Kidney glomerular epithelial cell (primary cell): ENCODE data around the gene HYDIN.
A peak's percentile ranks its signal among the peaks of the same experiment; 100 is the strongest.
"Not testable (repeated sequence)": the region's sequence is repeated elsewhere in the genome, so short reads cannot be mapped to it uniquely, and the experiment has no call there.

ENCODE experiments used
- DNase-seq: peaks from one replicate; lab custom pipeline; 2025; lab: John Stamatoyannopoulos, UW

HYDIN gene

DNA sequence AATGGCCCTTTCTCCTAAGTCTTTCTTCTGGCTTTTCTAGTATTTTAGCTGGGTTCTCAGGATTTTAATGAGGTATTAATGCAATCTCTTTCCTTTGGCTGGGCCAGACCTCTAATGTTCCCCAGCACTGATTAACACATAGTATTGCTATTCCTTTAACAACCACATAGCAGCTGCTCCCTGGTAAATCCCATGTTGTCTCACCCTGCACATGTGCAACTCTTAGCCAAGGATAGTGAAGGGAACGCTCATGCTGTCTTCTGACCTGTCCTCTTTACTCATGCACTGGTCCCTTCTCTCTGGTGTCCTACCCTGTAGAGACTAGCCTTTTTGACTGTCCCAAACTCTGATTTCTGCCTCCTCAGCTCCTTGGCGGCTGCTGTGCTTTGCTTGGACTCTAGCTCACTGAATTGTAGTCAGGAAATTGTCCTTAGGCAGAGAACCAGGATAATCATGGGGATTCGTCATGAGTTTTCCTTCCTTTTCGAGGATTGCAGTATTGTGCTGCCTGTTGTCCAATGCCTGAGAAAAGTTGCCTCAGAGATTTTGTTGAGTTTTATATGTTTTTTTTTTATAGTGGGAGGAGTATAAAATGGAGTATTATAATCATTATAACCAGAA lies 406.9 kb downstream of the HYDIN start:
- not testable (repeated sequence) for DNase-seq

GRCh38 chr16:70822734-70823133 lies 407.8 kb downstream of the HYDIN start:
- not testable (repeated sequence) for DNase-seq

DNA sequence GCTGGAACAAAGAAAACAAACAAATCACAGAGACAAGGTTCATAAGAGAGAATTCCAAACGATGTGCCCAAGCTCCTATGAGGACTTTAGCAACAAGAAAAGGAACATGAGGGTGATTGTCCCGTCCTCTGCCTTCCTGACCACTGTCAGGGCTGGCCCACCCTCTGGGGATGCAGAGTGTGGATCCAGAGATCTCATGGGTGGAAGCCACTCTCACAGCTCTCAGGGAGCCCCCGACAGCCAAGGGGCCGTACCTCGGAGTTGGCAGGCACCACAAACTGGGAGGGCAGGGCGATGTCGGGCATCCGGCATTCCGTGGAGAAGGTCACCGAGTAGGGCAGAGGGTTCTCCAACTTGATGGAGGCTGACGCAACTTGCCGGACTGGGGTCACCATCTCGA lies 412.4 kb downstream of the HYDIN start:
- not testable (repeated sequence) for DNase-seq

- DNase-seq = no peak
These were observed 421.0 kb downstream of the HYDIN start for GRCh38 chr16:70809392-70810060.

DNA sequence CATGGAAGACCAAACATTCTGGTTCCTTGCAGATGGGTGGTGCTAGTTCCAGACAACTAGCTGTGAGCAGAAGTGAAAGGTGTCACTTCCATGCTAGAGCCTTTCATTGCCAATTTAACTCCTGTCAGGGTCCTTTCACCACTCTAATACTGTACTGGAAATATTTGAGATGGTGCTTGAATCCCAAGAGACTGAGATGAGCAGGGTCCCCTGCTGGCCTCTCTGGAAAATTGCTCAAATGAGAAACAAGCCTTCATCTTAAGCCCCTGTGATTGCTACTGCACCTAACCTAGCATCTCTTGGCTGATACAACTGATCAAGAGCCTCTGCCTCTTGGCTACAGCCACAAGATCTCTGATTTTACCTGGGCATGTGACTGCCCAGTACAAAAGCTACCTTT lies 422.2 kb downstream of the HYDIN start:
- no peak for DNase-seq

- DNase-seq = no peak
These were observed 424.7 kb downstream of the HYDIN start for GRCh38 chr16:70805787-70806186.

GRCh38 chr16:70805380-70805779 lies 425.1 kb downstream of the HYDIN start:
- no peak for DNase-seq

DNA sequence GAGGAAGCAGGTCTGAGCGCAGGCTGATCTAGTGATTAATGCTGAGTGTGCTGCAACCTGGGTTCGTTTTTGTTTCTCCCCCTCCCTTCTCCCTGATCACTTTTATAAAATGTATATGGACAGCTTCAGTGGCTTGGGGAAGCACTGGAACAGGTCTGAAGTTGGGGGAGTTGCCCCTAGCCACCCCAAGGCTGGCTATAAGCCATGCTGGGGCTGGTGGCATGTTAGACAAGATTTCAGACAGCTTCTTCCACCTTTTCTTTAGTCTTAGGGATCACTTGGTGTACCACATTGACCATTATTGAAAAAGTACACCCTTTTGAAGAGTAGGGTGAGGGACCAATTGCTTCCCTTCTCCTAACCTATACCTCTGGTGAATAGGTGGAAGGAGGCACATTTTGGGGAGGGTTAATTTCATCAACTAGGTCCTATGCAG lies 425.8 kb downstream of the HYDIN start:
- DNase-seq = no peak

- DNase-seq = no peak
These were observed 426.3 kb downstream of the HYDIN start for GRCh38 chr16:70804153-70804733.

DNA sequence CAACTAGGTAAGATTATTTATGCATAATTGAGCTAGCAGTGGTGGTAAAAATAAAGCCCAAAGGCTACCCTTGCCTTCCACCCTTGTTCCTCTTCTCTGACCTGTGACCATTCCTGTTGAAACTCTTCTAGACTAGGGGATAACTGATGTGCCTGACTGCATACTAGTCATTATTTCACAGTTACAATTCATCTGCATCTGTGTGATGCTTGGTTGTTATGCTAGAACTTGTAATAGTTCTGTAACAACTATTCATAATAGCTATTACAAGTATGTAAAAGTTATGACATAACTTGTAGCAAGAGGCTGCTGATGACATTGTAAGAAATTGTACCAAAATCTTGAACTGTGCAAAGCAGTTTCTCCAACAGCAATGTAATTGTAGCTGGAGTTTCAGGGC lies 427.2 kb downstream of the HYDIN start:
- no peak for DNase-seq

DNA sequence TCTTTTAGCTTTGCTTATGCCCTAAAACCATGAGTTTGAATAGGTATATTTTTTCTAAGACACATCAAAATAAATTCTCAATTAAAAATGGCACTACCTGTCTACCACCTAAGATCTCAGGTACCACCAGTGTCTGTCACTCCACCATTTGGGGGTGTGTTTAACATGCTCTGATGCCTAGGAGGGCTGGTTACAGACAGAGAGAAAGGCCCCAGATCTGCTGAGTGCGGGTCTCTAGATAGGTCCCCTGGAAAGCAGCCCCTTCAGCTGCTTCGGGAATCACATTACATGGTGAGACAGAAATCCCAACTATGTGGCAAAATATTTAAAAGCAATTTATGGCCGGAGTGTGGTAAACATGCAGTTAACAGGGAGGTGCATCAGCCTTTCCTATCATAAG lies 428.9 kb downstream of the HYDIN start:
- DNase-seq = no peak

- DNase-seq = peak; percentile 84
These were observed 429.6 kb downstream of the HYDIN start, which contains the start of gene VAC14 for GRCh38 chr16:70800781-70801480. TSS of gene VAC14 (minus strand) at chr16:70801158. CDS start at chr16:70800900, 258 bp downstream.

DNA sequence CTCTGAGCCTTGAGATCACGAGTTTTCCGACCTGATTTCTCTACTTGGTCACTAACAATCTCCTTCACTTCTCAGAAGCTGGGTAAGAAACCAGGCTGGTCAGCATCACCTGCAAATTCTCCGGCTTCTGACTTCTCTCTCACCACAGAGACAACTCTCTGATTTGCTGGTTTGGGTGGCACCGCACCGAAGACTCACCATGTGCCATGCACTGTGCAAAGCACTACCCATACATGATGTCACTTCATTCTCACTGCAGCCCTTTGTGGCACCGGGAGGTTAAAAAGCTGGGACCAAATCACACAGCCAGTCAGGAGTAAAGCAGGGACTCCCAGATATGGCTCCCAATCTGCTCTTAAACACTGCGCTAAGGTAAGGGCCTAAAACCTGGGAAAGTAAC lies 430.2 kb downstream of the HYDIN start:
- DNase-seq = no peak

DNA sequence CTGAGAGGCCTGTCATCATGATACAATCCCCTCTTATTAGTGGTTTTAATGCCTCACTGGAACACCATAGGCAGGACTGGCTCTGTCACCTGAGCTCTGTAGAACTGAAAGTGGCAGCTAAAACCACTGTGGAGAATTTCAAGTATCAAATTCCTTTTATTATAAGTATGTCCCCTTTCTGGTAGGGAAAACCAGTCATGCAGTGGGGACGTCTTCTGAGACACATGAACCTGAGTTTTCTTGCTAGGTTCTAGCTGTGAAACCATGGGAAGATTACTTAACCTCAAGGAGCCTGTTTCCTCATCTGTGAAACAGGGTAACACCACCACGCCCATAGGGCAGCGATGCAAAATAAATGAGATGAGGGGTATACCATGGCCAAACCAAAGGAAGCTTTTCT lies 434.2 kb downstream of the HYDIN start:
- DNase-seq = no peak

GRCh38 chr16:70795296-70795912 lies 435.1 kb downstream of the HYDIN start:
- DNase-seq = no peak

DNA sequence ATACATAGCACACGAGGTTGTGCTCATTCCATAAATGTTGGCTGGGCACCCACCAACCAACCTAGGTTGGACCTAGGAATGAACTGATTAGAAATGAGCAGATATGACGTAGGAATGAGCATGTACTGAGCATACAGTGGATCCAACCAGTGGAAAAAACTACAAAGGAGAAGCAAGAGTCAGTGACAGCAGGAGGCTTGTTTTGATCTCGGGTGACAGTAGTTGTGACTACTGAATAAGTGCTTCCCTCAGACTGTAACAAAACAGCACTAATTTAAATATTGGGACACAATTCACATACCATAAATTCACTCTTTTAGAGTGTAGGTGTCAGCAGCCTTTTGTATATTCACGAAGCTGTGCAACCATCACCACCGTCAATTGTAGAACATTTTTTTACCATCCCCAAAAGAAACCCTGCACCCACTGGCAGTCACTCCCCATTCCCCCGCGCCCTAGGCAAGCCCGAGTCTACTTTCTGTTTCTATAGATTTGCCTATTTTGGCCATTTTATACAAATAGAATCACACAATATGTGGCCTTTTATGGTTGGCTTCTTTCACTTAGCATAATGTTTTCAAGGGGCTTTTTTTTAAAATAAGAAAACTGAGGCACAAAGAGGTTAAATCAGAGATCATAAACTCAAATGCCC lies 436.5 kb downstream of the HYDIN start:
- DNase-seq = no peak

DNA sequence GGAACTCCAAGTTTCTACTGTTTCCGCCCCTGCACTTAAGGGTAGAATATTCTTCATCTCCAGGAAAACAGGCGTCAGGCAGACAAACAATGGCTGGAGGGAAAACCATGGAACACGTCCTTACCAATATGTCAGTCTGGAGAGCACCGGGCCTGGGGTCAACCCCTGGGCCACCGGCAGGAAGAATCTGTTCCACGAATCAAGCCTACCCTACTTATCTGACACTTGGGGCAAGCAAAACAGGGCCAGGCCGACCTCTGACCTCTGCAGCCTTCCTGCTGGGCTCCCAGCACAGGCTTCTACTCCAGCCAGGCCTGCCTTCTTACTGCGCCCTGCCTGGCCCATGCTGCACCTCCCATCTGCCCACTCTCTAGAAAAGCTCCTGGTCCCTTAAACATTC lies 439.7 kb downstream of the HYDIN start:
- no peak for DNase-seq

DNA sequence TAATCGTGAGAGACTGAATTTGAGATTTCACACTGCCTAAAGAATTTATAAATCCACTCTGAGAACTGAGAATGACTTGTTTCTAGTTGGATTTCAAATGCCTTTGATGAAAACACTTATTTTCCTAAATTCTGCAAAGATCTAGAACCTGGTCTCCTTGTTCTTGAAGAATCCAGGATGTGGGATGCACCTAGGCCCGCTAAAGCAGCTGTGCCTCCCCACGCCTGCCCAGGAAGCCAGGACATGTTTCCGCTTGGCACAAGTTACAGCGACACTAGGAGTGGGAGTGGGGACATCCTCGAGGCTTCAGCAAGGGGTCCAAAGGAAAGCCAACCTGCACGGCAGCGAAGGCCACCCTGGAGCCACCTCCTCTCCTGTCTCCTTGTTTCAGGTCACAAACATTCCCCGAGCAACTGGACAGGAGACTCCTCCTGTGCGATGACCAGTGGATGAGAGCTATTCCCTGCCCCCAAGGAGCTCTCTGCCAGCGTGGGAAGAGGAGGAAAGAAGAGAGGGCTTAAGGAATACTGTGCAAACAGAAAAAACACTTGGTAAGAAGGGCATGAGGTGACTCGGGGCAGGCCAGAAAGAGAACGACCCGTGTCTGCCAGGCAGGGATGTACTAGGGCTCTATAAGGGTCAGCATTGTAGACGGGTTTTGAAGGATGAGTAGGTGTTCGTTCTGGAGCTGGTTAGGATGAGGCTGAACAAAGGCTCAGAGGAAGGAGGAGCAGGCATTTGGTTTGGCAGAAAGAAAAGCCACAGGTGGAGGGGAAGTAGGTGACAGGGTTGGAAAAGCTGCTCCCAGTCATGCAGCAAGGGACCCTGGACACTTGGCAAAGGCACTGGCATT lies 440.7 kb downstream of the HYDIN start:
- DNase-seq = peak; percentile 51

GRCh38 chr16:70788668-70789594 lies 441.6 kb downstream of the HYDIN start:
- peak; percentile 68 for DNase-seq
